ENCODE measurements around the gene HNRNPF. TPM values are rescaled to one million over a fixed set of nuclear protein-coding genes. Genes with fewer than 3 reads are reported as not detected.

HNRNPF gene
- total RNA-seq, 6 experiments from 2014 or later = 133 to 164 (median 159) TPM

DNA sequence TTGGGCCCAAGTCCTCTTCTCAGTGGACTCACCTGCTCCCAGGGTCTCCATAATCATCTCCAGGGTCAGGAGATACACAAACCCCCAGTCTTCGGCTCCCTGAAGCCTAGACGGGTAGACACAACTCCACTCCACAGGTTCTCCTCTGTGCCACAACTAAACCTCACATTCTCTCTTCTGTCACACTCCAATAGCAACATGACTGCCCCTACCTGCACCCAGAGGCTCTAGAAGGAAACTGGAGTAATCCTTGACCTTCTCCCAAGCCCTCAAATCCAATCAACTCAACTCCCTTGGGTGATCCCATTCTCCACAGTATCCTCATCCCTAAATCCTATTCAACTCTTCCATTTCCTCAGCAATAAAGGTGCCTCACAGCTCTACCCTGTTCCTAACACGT lies 16.2 kb downstream of the HNRNPF start:
- TF ChIP-seq CTCF (IDR thresholded peaks at IDR 0.05) = no peak
- H3K4me3 Mint-ChIP-seq = no peak overlapping the region
- peaks cover 44% of the 10 kb centered on the region for H3K36me3 Mint-ChIP-seq (ENCODE audit: low read depth)
- H3K27me3 Mint-ChIP-seq (ENCODE audit: insufficient read depth) = peaks cover 7% of the 10 kb centered on the region
- no peak for DNase-seq
- peaks cover 55% of the 10 kb centered on the region for H3K4me1 Mint-ChIP-seq (ENCODE audit: low read depth)
- H3K27ac Mint-ChIP-seq = peak overlapping the region; percentile 70
- H3K9me3 Mint-ChIP-seq = no peaks in the 10 kb centered on the region

- Mint-ChIP-seq H3K36me3 (ENCODE audit: low read depth) (peaks cover 56% of the 10 kb centered on the region), H3K27ac (peak overlapping the region; percentile 66; the same call in 1 of the 2 replicates), H3K4me1 (ENCODE audit: low read depth) (peaks cover 58% of the 10 kb centered on the region), H3K27me3 (ENCODE audit: insufficient read depth) (peaks cover 4% of the 10 kb centered on the region; the same call in 1 of the 2 replicates), H3K4me3 (no peak overlapping the region), H3K9me3 (no peaks in the 10 kb centered on the region)
- no peak for DNase-seq
- TF ChIP-seq CTCF (IDR thresholded peaks at IDR 0.05) = no peak
Observed at GRCh38 chr10:43391496-43391895, 17.5 kb downstream of the HNRNPF start.

DNA sequence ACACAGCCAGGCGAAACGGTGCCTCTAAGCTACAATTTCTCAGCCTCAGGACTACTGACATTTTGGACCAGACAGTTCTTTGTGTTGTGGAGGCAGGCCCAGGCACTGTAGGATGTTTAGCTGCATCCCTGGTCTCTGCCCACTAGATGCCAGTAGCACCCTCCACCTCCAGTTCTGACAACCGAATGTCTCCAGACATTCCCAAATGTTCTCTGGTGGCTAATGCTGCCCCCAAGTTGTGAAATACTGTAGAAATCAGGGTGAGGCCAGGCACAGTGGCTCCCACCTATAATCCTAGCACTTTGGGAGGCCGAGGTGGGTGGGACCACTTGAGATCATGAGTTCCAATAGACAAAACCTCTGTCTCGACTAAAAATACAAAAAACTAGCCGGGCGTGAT lies 18.2 kb downstream of the HNRNPF start:
- Mint-ChIP-seq H3K4me3 (no peak overlapping the region), H3K36me3 (ENCODE audit: low read depth) (peaks cover 59% of the 10 kb centered on the region), H3K27ac (peak overlapping the region; percentile 29), H3K4me1 (ENCODE audit: low read depth) (peaks cover 52% of the 10 kb centered on the region), H3K27me3 (ENCODE audit: insufficient read depth) (no peaks in the 10 kb centered on the region; the same call in 1 of the 2 replicates), H3K9me3 (no peaks in the 10 kb centered on the region)
- peak; percentile 67 for DNase-seq
- peak; percentile 75 for TF ChIP-seq CTCF (IDR thresholded peaks at IDR 0.05)

DNA sequence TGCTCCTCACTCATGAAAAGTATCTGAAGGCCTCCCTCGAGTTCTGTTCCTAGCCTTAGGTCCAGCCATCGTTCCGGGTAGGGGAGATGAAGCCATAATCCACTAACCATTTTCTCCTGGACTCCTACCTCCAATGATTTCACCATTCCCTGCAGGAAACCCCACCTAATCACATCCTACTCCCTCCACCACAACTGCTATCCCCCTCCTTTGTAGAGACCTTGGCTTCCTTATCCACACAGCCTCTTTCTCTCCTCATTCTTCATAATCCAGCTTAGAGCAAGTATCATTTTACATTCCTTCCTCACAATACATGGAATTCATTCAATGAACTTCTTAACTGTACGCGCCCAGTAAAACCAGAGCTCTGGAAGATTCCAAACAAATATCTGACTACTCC lies 18.7 kb downstream of the HNRNPF start:
- peaks cover 47% of the 10 kb centered on the region for H3K4me1 Mint-ChIP-seq (ENCODE audit: low read depth)
- H3K27ac Mint-ChIP-seq = peak overlapping the region; percentile 29
- no peak overlapping the region for H3K4me3 Mint-ChIP-seq
- H3K27me3 Mint-ChIP-seq (ENCODE audit: insufficient read depth) = no peaks in the 10 kb centered on the region; the same call in 1 of the 2 replicates
- no peak for TF ChIP-seq CTCF (IDR thresholded peaks at IDR 0.05)
- H3K36me3 Mint-ChIP-seq (ENCODE audit: low read depth) = peaks cover 56% of the 10 kb centered on the region
- H3K9me3 Mint-ChIP-seq = no peaks in the 10 kb centered on the region
- DNase-seq = no peak

DNA sequence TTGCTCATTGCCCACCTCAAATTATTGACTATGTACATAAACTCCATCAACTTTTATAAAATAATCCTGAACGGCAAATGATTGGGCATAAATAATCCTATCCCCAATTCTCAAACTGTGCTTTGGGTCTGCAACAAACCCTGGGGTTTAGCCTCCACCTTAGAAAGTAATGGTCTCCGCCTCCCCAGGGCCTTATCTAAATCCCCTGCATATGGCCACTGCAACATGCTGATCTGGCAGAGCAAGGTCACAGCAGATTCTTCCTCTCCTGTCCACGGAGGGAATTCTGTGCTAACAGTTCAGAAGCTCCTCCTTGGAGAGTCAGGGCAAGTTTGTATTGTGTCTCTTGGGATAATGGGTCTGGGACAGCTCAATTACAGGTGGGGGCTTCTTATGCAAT lies 19.1 kb downstream of the HNRNPF start:
- no peak for TF ChIP-seq CTCF (IDR thresholded peaks at IDR 0.05)
- Mint-ChIP-seq H3K9me3 (no peaks in the 10 kb centered on the region), H3K4me1 (ENCODE audit: low read depth) (peaks cover 43% of the 10 kb centered on the region), H3K27me3 (ENCODE audit: insufficient read depth) (peaks cover 2% of the 10 kb centered on the region), H3K27ac (peak overlapping the region; percentile 29), H3K36me3 (ENCODE audit: low read depth) (peaks cover 52% of the 10 kb centered on the region), H3K4me3 (no peak overlapping the region)
- no peak for DNase-seq

DNA sequence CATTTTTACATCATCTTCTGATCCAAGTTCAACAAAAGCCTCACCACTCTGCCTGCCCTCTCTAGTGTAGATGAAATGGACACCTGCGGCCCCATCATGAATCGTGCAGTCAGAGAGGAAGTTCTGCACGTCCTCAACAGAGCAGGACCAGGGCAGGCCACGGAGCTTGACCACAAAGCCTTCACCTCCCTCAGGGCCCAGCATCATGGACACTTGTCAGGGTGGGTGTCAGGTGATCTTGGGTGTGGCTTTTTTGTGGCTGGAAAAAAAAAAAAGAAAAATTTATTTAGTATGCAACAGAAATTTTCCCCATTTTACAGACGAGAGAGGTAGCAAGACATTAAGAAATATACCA lies 21.3 kb downstream of the HNRNPF start:
- H3K4me1 Mint-ChIP-seq (ENCODE audit: low read depth) = peaks cover 37% of the 10 kb centered on the region
- H3K27ac Mint-ChIP-seq = no peak overlapping the region
- H3K4me3 Mint-ChIP-seq = no peak overlapping the region
- peaks cover 2% of the 10 kb centered on the region for H3K27me3 Mint-ChIP-seq (ENCODE audit: insufficient read depth)
- no peak for DNase-seq
- no peak for TF ChIP-seq CTCF (IDR thresholded peaks at IDR 0.05)
- H3K9me3 Mint-ChIP-seq = no peaks in the 10 kb centered on the region
- peaks cover 40% of the 10 kb centered on the region for H3K36me3 Mint-ChIP-seq (ENCODE audit: low read depth)
